HPDE6-E6E7 (cell line): ENCODE data around the gene MCF2L.
"Not testable (repeated sequence)": the region's sequence is repeated elsewhere in the genome, so short reads cannot be mapped to it uniquely, and the experiment has no call there.

Source experiments
- DNase-seq: peaks from one replicate; pipeline ENCODE4 v3.0.0; 2011; ENCODE audit warnings: missing footprints; ENCODE audit errors: extremely low spot score

MCF2L gene

GRCh38 chr13:113016526-113017295, 47.7 kb downstream of the MCF2L start:
- no peak for DNase-seq

- DNase-seq, result no peak
Measured at GRCh38 chr13:113017506-113018215, 48.6 kb downstream of the MCF2L start.

DNA sequence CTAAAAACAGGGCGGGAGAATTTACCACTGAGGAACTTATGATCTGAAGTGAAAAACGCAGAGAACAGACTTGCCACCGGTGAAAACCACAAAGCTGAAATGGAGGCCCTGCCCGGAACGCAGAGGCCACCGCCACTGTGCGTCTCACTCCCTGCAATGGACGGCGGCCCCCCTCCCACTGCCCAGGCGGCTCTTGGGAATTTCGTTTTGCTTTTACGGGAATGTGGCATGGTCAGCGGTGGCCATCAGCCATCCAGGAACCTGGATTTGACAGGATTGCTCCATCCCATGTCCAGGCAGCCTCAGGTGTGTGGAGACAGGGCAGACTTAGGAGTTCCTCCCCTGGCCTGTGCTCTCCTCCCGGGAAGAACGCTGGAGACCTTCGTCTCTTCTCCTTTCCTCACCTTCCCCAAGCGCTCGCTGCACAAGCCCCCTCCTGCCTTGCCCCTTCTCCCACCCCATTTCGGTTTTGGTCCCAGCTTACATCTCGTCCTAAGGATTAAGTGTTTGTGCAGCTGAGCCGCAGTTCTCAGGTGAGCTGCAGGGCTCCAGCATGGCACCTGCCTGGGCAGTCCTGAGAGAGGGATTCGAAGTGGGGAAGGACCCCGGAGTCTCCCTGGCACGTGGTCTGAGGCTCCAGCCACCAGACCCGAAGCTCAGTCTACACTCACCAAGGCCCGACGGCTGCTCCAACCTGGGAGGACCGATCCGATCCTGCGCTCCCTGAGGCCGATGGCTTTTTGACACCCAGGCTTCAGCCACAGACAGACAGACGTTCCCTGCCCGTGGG, 49.9 kb downstream of the MCF2L start:
- DNase-seq, result no peak

- DNase-seq, result no peak
Measured at GRCh38 chr13:113020323-113021080, 51.5 kb downstream of the MCF2L start.

DNA sequence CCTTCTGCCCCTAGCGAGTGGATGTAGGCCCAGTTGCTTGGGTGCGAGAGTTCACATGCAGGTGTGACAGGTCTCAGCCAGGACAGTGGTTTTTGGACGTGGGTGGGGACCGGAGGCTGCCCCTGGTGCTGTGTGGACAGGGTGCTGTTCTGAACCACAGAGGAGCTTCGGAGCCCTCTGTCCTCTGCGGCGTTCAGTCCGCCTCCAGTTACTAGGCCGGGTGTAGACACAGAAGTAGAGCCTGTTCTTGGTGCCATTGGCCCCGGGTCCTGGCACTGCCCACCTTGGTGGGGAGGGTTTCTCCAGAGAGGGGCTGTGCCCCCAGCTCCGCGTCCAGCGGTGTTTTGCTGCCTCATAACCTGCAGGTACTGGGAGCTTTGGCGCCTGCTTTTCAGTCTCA, 52.4 kb downstream of the MCF2L start:
- DNase-seq, result no peak

DNA sequence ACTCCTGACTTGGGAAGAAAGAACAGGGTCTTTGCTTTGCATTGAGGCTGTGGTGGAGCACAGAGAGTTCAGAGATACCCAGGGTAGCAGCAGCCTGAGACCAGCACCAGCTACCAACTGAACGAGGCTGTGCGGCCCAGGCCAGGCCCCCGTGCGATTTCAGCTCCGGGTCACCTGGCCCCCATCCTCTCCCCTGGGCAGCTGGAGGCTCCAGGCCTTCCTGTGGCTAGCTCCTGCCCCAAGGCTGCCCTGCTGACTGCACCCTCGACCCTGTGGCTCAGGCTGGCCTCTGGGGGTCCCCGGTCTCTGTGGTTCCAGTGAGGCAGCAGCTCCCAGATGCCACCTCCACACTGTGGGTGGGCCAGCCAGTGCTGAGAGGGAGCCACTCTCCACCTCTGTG, 52.8 kb downstream of the MCF2L start:
- no peak for DNase-seq

DNA sequence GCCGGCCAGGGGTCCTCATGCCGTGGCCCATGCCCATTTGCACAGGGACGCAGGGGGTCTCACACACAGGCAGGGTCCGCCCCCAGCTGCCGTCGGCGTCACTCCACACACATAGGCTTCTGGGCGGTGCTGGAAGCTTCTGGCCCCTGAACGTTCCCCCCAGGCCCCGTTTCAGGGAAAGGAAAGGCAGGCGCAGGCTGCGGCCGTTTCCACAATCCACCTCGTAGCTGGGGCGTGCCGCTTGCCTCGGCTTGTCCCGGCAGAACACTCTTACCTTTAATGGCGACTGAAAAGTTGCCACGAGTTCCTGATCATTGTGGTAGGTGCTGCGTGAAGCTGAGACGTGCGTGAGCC, 53.4 kb downstream of the MCF2L start:
- DNase-seq, result no peak

GRCh38 chr13:113022745-113023574, 53.9 kb downstream of the MCF2L start:
- DNase-seq, result no peak

GRCh38 chr13:113023694-113024430, 54.8 kb downstream of the MCF2L start:
- DNase-seq, result no peak

DNA sequence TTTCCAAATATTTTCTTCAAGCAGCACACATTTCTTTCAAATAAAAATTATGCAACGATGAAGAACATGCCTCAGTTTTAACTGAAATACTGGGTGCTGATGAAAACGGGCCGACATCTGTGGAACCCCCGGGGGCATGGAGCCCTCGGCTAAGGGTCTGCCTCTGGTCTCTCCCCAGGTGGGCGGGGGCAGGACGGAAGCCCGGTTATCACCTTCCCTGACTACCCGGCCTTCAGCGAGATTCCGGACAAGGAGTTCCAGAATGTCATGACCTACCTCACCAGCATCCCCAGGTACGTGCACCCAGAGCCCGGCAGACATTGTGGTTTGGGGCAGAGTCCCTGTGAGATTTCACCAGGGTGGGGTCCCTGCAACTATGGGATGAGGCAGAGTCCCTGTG, 55.5 kb downstream of the MCF2L start:
- no peak for DNase-seq

- no peak for DNase-seq
Measured at GRCh38 chr13:113026391-113026910, 57.4 kb downstream of the MCF2L start.

GRCh38 chr13:113027095-113027494, 58.1 kb downstream of the MCF2L start:
- DNase-seq, result no peak

- DNase-seq, result no peak
Measured at GRCh38 chr13:113027566-113027965, 58.6 kb downstream of the MCF2L start.

DNA sequence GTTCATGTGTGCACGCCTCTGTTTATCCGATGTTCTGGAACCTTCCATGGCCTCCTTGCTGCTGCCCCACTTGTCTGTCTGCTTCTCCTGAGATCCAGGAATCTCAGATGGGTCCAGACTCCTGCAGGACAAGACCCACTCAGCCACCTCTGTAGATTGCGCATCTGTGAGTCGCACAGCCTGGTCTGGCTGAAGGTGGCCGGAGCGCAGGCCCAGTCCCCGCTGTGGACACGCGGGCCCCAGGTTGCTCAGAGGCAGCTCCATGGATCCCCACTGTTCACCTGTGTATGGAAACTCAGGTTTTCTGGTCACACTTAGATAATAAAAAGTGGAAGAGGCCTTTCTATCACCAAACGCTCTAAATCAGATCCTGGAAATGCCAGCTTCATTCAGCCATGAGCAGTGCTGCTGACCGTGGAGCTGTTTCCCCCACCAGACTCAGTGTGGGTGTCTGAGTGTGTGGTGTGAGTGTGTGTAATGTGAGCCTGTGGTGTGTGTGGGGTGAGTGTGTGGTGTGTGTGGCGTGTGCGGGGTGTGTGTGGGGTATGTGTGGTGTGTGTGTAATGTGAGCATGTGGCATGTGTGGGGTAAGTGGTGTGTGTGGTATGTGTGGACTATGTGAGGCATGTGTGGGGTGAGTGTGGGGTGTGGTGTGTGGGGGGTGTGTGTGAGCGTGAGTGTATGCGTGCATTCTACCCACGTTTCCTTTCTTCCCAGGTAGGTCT, 59.5 kb downstream of the MCF2L start:
- no peak for DNase-seq

- DNase-seq, result no peak
Measured at GRCh38 chr13:113029061-113029445, 60.0 kb downstream of the MCF2L start.

GRCh38 chr13:113029487-113030258, 60.7 kb downstream of the MCF2L start:
- no peak for DNase-seq

- DNase-seq, result not testable (repeated sequence)
Measured at GRCh38 chr13:113030259-113030640, 61.2 kb downstream of the MCF2L start.

- DNase-seq, result no peak
Measured at GRCh38 chr13:113031465-113031864, 62.5 kb downstream of the MCF2L start.

DNA sequence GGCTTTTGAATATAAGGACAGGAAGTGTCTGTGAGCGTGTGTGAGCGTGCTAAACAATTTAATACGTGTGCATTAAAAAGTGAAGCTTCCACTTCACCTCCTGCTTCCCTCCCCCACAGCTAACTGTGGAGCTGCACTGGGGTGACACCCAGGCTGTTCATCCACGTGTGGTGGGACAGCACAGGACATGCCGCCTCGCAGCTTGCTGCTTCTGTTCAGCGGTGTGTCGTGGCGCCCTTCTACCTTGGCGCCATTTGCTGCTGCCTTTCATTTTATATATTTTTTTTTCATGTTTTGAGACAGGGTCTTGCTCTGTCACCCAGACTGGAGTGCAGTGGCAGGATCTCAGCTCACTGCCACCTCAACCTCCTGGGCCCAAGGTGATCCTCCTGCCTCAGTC, 63.3 kb downstream of the MCF2L start:
- DNase-seq, result no peak
